Measurements from ENCODE around the gene CAPNS1. TPM values are rescaled to one million over a fixed set of nuclear protein-coding genes. Genes with fewer than 3 reads are reported as not detected.

Gene CAPNS1
- total RNA-seq, 2 experiments from 2014 or later, result 167 to 177 TPM

GRCh38 chr19:36093146-36093662 lies 46.7 kb upstream of the CAPNS1 start:
- no peak for ATAC-seq (ENCODE audit: poor library complexity)
- Mint-ChIP-seq H3K4me3 (no peak overlapping the region), H3K27me3 (no peaks in the 10 kb centered on the region), H3K36me3 (ENCODE audit: low read depth) (no peaks in the 10 kb centered on the region), H3K4me1 (ENCODE audit: low read depth) (no peaks in the 10 kb centered on the region), H3K9me3 (no peaks in the 10 kb centered on the region), H3K27ac (no peak overlapping the region)
- no peak for DNase-seq
- Histone ChIP-seq H3K4me1 (ENCODE audit: insufficient read depth, low read length) (no peaks in the 10 kb centered on the region), H3K27me3 (ENCODE audit: control insufficient read depth in 1 of 2, insufficient read depth in 2 of 2, low read length in 2 of 2) (no peaks in the 10 kb centered on the region), H3K27ac (ENCODE audit: low read depth in 1 of 2, low read length in 2 of 2) (no peak overlapping the region), H3K36me3 (ENCODE audit: insufficient read depth, low read length) (peaks cover 2% of the 10 kb centered on the region), H3K9me3 (ENCODE audit: control insufficient read depth in 1 of 2, insufficient read depth in 1 of 2, low read length in 2 of 2) (no peaks in the 10 kb centered on the region), H3K4me3 (ENCODE audit: low read length) (no peak overlapping the region)
- ChIA-PET POLR2A (no interaction called here), CTCF (no interaction called here)
- intact Hi-C loops (cut with DNase I, micrococcal nuclease), result no loop called here
- no peak for TF ChIP-seq CTCF (IDR thresholded peaks at IDR 0.05)

- H3K9me3 Mint-ChIP-seq, result no peaks in the 10 kb centered on the region
- H3K36me3 ChIP-seq (ENCODE audit: insufficient read depth, low read length), result peaks cover 2% of the 10 kb centered on the region
- H3K36me3 Mint-ChIP-seq (ENCODE audit: low read depth), result no peaks in the 10 kb centered on the region
- no peak overlapping the region for H3K4me3 Mint-ChIP-seq
- H3K4me3 ChIP-seq (ENCODE audit: low read length), result no peak overlapping the region
- no peaks in the 10 kb centered on the region for H3K27me3 Mint-ChIP-seq
- no peak for ATAC-seq (ENCODE audit: poor library complexity)
- TF ChIP-seq CTCF (IDR thresholded peaks at IDR 0.05), result no peak
- DNase-seq, result no peak
- H3K27ac Mint-ChIP-seq, result no peak overlapping the region
- H3K9me3 ChIP-seq (ENCODE audit: control insufficient read depth in 1 of 2, insufficient read depth in 1 of 2, low read length in 2 of 2), result no peaks in the 10 kb centered on the region
- intact Hi-C loops (cut with DNase I, micrococcal nuclease), result no loop called here
- no peaks in the 10 kb centered on the region for H3K4me1 Mint-ChIP-seq (ENCODE audit: low read depth)
- CTCF ChIA-PET, result no interaction called here
- no peaks in the 10 kb centered on the region for H3K4me1 ChIP-seq (ENCODE audit: insufficient read depth, low read length)
- POLR2A ChIA-PET, result no interaction called here
- H3K27me3 ChIP-seq (ENCODE audit: control insufficient read depth in 1 of 2, insufficient read depth in 2 of 2, low read length in 2 of 2), result no peaks in the 10 kb centered on the region
- H3K27ac ChIP-seq (ENCODE audit: low read depth in 1 of 2, low read length in 2 of 2), result no peak overlapping the region
These were observed 46.2 kb upstream of the CAPNS1 start for GRCh38 chr19:36093687-36094086.

- H3K27ac ChIP-seq (ENCODE audit: low read depth in 1 of 2, low read length in 2 of 2), result no peak overlapping the region
- H3K4me3 ChIP-seq (ENCODE audit: low read length), result no peak overlapping the region
- Mint-ChIP-seq H3K36me3 (ENCODE audit: low read depth) (no peaks in the 10 kb centered on the region), H3K27ac (no peak overlapping the region), H3K9me3 (no peaks in the 10 kb centered on the region), H3K4me3 (no peak overlapping the region), H3K4me1 (ENCODE audit: low read depth) (no peaks in the 10 kb centered on the region), H3K27me3 (no peaks in the 10 kb centered on the region)
- H3K9me3 ChIP-seq (ENCODE audit: control insufficient read depth in 1 of 2, insufficient read depth in 1 of 2, low read length in 2 of 2), result no peaks in the 10 kb centered on the region
- no peaks in the 10 kb centered on the region for H3K4me1 ChIP-seq (ENCODE audit: insufficient read depth, low read length)
- POLR2A ChIA-PET, result no interaction called here
- H3K36me3 ChIP-seq (ENCODE audit: insufficient read depth, low read length), result no peaks in the 10 kb centered on the region
- no peak for TF ChIP-seq CTCF (IDR thresholded peaks at IDR 0.05)
- DNase-seq (no peak), ATAC-seq (ENCODE audit: poor library complexity) (no peak)
- intact Hi-C loops (cut with DNase I, micrococcal nuclease), result no loop called here
- CTCF ChIA-PET, result no interaction called here
- no peaks in the 10 kb centered on the region for H3K27me3 ChIP-seq (ENCODE audit: control insufficient read depth in 1 of 2, insufficient read depth in 2 of 2, low read length in 2 of 2)
These were observed 42.8 kb upstream of the CAPNS1 start for GRCh38 chr19:36097036-36097435.

All from CD4-positive, alpha-beta T cell (primary cell).